ENCODE measurements around the gene CHAF1B.

DNA sequence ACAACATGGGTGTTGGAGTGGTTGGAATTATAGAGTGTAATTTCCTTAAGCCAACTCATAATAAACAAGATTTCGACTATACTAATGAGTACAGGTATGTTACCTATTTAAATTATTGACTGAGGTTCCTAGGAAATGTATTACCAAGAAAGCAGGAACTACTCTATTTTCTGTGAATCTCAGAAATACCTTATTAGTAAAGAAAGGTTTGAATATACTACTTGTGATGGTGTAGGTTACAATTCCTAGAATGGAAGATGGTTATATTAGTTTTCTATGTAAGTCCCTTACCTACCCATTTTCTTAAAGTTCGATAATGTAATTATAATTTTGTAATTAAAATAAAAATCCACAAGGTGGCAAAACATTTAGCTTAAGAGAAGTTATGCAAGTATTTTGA, 35.9 kb upstream of the CHAF1B start:
- TF ChIP-seq CTCF (IDR thresholded peaks at IDR 0.05; ENCODE audit: insufficient read depth, low read length), result no peak
- no peak for TF ChIP-seq GABPA (IDR thresholded peaks at IDR 0.05; ENCODE audit: low read depth)

Data from HL-60 (cell line).